ENCODE data around the gene NAA60. TPM values are rescaled to one million over a fixed set of nuclear protein-coding genes. Genes with fewer than 3 reads are reported as not detected.

Gene NAA60
- total RNA-seq, 3 donors from 2014 or later = 25.4 to 25.9 (median 25.5) TPM

GRCh38 chr16:3444032-3444388 is 530 bp downstream of the NAA60 start:
- DNase-seq (ENCODE audit: low spot score in 2 of 2) = no peak
- Histone ChIP-seq H3K4me3 (peak overlapping the region; percentile 59 to 75 (median 59)), H3K4me1 (no peaks in the 10 kb centered on the region), H3K27ac (peak overlapping the region; percentile 71 to 90), H3K9me3 (peaks cover 11 to 22% of the 10 kb centered on the region in 2 donors), H3K27me3 (no peaks in the 10 kb centered on the region), H3K36me3 (no peaks in the 10 kb centered on the region)
- intact Hi-C loops (cut with DNase I; ENCODE audit: low total_unique reads) = no loop called here
- TF ChIP-seq POLR2A (IDR thresholded peaks at IDR 0.05) (no peak), CTCF (IDR thresholded peaks at IDR 0.05) (peak in 1 of 3 donors; percentile 14), POLR2AphosphoS5 (IDR thresholded peaks at IDR 0.05) (peak in 1 of 3 donors; percentile 9)

- no peak for TF ChIP-seq POLR2AphosphoS5 (IDR thresholded peaks at IDR 0.05)
- TF ChIP-seq POLR2A (IDR thresholded peaks at IDR 0.05) = no peak
- TF ChIP-seq CTCF (IDR thresholded peaks at IDR 0.05) = no peak
- H3K4me1 ChIP-seq = no peaks in the 10 kb centered on the region
- intact Hi-C loops (cut with DNase I; ENCODE audit: low total_unique reads) = no loop called here
- no peaks in the 10 kb centered on the region for H3K36me3 ChIP-seq
- H3K27ac ChIP-seq = no peak overlapping the region
- H3K4me3 ChIP-seq = no peak overlapping the region
- no peak for DNase-seq (ENCODE audit: low spot score in 2 of 2)
- H3K27me3 ChIP-seq = no peaks in the 10 kb centered on the region
- no peaks in the 10 kb centered on the region for H3K9me3 ChIP-seq
These were observed 10.6 kb downstream of the NAA60 start for GRCh38 chr16:3454093-3454492.

GRCh38 chr16:3454631-3455147 is 11.2 kb downstream of the NAA60 start:
- Histone ChIP-seq H3K9me3 (no peaks in the 10 kb centered on the region), H3K4me1 (peaks cover 0 to 3% of the 10 kb centered on the region in 2 donors), H3K27ac (no peak overlapping the region), H3K27me3 (no peaks in the 10 kb centered on the region), H3K4me3 (no peak overlapping the region), H3K36me3 (no peaks in the 10 kb centered on the region)
- TF ChIP-seq CTCF (IDR thresholded peaks at IDR 0.05) (no peak), POLR2A (IDR thresholded peaks at IDR 0.05) (no peak), POLR2AphosphoS5 (IDR thresholded peaks at IDR 0.05) (no peak)
- DNase-seq (ENCODE audit: low spot score in 2 of 2) = no peak
- intact Hi-C loops (cut with DNase I; ENCODE audit: low total_unique reads) = no loop called here

- H3K4me1 ChIP-seq = peaks cover 0 to 3% of the 10 kb centered on the region in 2 donors
- intact Hi-C loops (cut with DNase I; ENCODE audit: low total_unique reads) = no loop called here
These were observed 14.2 kb downstream of the NAA60 start for GRCh38 chr16:3457434-3458252.

More at GRCh38 chr16:3457434-3458252, 14.2 kb downstream of the NAA60 start:
- Histone ChIP-seq H3K4me3 (peak overlapping the region; percentile 82 to 91 (median 86)), H3K36me3 (no peaks in the 10 kb centered on the region), H3K27ac (peak overlapping the region; percentile 96), H3K9me3 (no peaks in the 10 kb centered on the region), H3K27me3 (no peaks in the 10 kb centered on the region)
- peak; percentile 83 to 87 for DNase-seq (ENCODE audit: low spot score in 2 of 2)
- TF ChIP-seq POLR2AphosphoS5 (IDR thresholded peaks at IDR 0.05) (peak; percentile 69 to 85 (median 82)), CTCF (IDR thresholded peaks at IDR 0.05) (peak in 1 of 3 donors; percentile 46), POLR2A (IDR thresholded peaks at IDR 0.05) (no peak)
